SK-N-SH (cell line): ENCODE data around the gene CEP112. TPM values are rescaled to one million over a fixed set of nuclear protein-coding genes. Genes with fewer than 3 reads are reported as not detected.

Experiments used
- CTCF ChIA-PET: fragments of 300-600, 350-600 bp; formaldehyde crosslinking; extraction: SDS; loops from one replicate; lab custom pipeline; 2021; lab: Yijun Ruan, JAX
- POLR2A ChIA-PET: fragments of 350-600 bp; sonication (Branson Sonifier 250); formaldehyde crosslinking; extraction: SDS; loops from one replicate; lab custom pipeline; 2020; ENCODE audit warnings: antibody characterized with exemption, inconsistent platforms; lab: Yijun Ruan, JAX
- DNase-seq: peaks from one replicate; pipeline ENCODE4 v3.0.0; 2012
- H2AFZ ChIP-seq: fragments of 200-600 bp; sonication (generic); 2 replicates; pipeline ENCODE4 v1.8.1; 2016; ENCODE audit warnings: antibody characterized with exemption, mild to moderate bottlenecking, low read depth
- H3F3A ChIP-seq: fragments of 200-600 bp; sonication (generic); replicated peaks from 2 replicates; pipeline ENCODE3; 2016; ENCODE audit warnings: antibody characterized with exemption, mild to moderate bottlenecking; ENCODE audit not compliant: insufficient read depth
- H3K27ac ChIP-seq, 2 experiments: fragments of 200-500 bp in 1 of 2; fragments of 200-600 bp in 1 of 2; sonication (Bioruptor generic) in 1 of 2; sonication (generic), shearing (Covaris generic) in 1 of 2; 2 replicates each; pipeline versions ENCODE4 v1.5.1 to v1.6.1; 2014 to 2016; ENCODE audit warnings: low read depth in 2 of 2, inconsistent platforms in 1 of 2, low read length in 1 of 2, mild to moderate bottlenecking in 1 of 2, mixed read lengths in 1 of 2
- H3K27me3 ChIP-seq: fragments of 200-600 bp; sonication (generic), shearing (Covaris generic); 2 replicates; pipeline ENCODE4 v1.6.1; 2016; ENCODE audit warnings: mixed run types; ENCODE audit not compliant: insufficient read depth
- H3K36me3 ChIP-seq, 2 experiments: fragments of 200-500 bp in 1 of 2; fragments of 200-600 bp in 1 of 2; sonication (Bioruptor generic) in 1 of 2; sonication (generic) in 1 of 2; replicated peaks in 1 of 2; 2 replicates each; pipeline versions ENCODE3 to v1.5.1; 2014 to 2016; ENCODE audit warnings: low read length in 1 of 2, mild to moderate bottlenecking in 1 of 2; ENCODE audit not compliant: insufficient read depth in 2 of 2, control insufficient read depth in 1 of 2
- H3K4me1 ChIP-seq, 2 experiments: fragments of 200-500 bp in 1 of 2; fragments of 200-600 bp in 1 of 2; sonication (Bioruptor generic) in 1 of 2; sonication (generic), shearing (Covaris generic) in 1 of 2; 2 replicates each; pipeline versions ENCODE4 v1.5.1 to v1.6.1; 2014 to 2016; ENCODE audit warnings: low read depth in 1 of 2, low read length in 1 of 2, mixed run types in 1 of 2; ENCODE audit not compliant: insufficient read depth in 2 of 2, control insufficient read depth in 1 of 2
- H3K4me2 ChIP-seq: fragments of 200-600 bp; sonication (generic), shearing (Covaris generic); 2 replicates; pipeline ENCODE4 v1.6.1; 2017; ENCODE audit warnings: mixed run types
- H3K4me3 ChIP-seq, 2 experiments: fragments of 200-500 bp in 1 of 2; fragments of 200-600 bp in 1 of 2; sonication (Bioruptor generic) in 1 of 2; sonication (generic), shearing (Covaris generic) in 1 of 2; 2 replicates each; pipeline versions ENCODE4 v1.5.1 to v1.8.1; 2014 to 2016; ENCODE audit warnings: low read depth in 2 of 2, inconsistent platforms in 1 of 2, low read length in 1 of 2, mild to moderate bottlenecking in 1 of 2, mixed read lengths in 1 of 2, moderate library complexity in 1 of 2
- H3K79me2 ChIP-seq: fragments of 200-600 bp; sonication (generic); 2 replicates; pipeline ENCODE4 v1.8.1; 2017; ENCODE audit warnings: mild to moderate bottlenecking; ENCODE audit not compliant: insufficient read depth
- H3K9ac ChIP-seq: fragments of 200-600 bp; sonication (generic); 2 replicates; pipeline ENCODE4 v1.6.1; 2017; ENCODE audit warnings: mixed run types
- H3K9me2 ChIP-seq: fragments of 200-600 bp; sonication (generic); 2 replicates; pipeline ENCODE4 v1.6.1; 2017; ENCODE audit warnings: mixed run types
- H3K9me3 ChIP-seq: fragments of 200-600 bp; sonication (generic); 2 replicates; pipeline ENCODE4 v1.6.1; 2017; ENCODE audit warnings: mixed run types, mild to moderate bottlenecking, moderate library complexity
- H4K20me1 ChIP-seq: fragments of 200-600 bp; sonication (generic); 2 replicates; pipeline ENCODE4 v1.6.1; 2017; ENCODE audit warnings: mild to moderate bottlenecking, mixed run types; ENCODE audit not compliant: insufficient read depth
- CHD2 ChIP-seq: fragments of 150-350 bp; IDR thresholded peaks from 2 replicates; pipeline ENCODE4 v1.6.1; 2018; ENCODE audit warnings: low read length; ENCODE audit not compliant: partially characterized antibody
- CTCF ChIP-seq: fragments of 200-600 bp; sonication (generic); IDR thresholded peaks from 2 replicates; pipeline ENCODE4 v1.6.1; 2017; ENCODE audit warnings: antibody characterized with exemption, mild to moderate bottlenecking, moderate library complexity
- ELF1 ChIP-seq: IDR thresholded peaks from 2 replicates; pipeline ENCODE4 v1.4.0; 2012
- EP300 ChIP-seq, 2 experiments: IDR thresholded peaks; 2 replicates each; pipeline versions ENCODE4 v1.4.0 to v1.6.1; 2012; ENCODE audit warnings: borderline replicate concordance in 1 of 2, low read depth in 1 of 2, low read length in 1 of 2
- FOSL2 ChIP-seq: IDR thresholded peaks from 2 replicates; pipeline ENCODE4 v1.4.0; 2012; ENCODE audit warnings: low read depth, mild to moderate bottlenecking, moderate library complexity, borderline replicate concordance
- FOXJ3 ChIP-seq: sonication (generic); formaldehyde crosslinking; IDR thresholded peaks from 2 replicates; pipeline ENCODE4 v1.5.1; 2020; ENCODE audit warnings: mild to moderate bottlenecking, missing genetic modification reagents
- GATA2 ChIP-seq: sonication (generic); formaldehyde crosslinking; IDR thresholded peaks from 2 replicates; pipeline ENCODE4 v1.5.0; 2020; ENCODE audit warnings: mild to moderate bottlenecking, missing genetic modification reagents
- JUND ChIP-seq: IDR thresholded peaks from 2 replicates; pipeline ENCODE4 v1.4.0; 2012
- MAX ChIP-seq: IDR thresholded peaks from 2 replicates; pipeline ENCODE4 v1.4.0; 2012; ENCODE audit warnings: low read depth
- MEF2A ChIP-seq: IDR thresholded peaks from 2 replicates; pipeline ENCODE4 v1.4.0; 2012; ENCODE audit warnings: low read depth, borderline replicate concordance
- MXI1 ChIP-seq: IDR thresholded peaks from 2 replicates; pipeline ENCODE4 v1.6.1; 2012; ENCODE audit warnings: mild to moderate bottlenecking, low read depth, low read length, improper control_type of control experiment
- NFIC ChIP-seq: IDR thresholded peaks from 2 replicates; pipeline ENCODE4 v1.4.0; 2012; ENCODE audit warnings: borderline replicate concordance
- PBX3 ChIP-seq: IDR thresholded peaks from 2 replicates; pipeline ENCODE4; 2012
- RCOR1 ChIP-seq: fragments of 150-350 bp; IDR thresholded peaks from 2 replicates; pipeline ENCODE4 v1.6.1; 2017; ENCODE audit warnings: antibody characterized with exemption, low read length
- RFX5 ChIP-seq: IDR thresholded peaks from 2 replicates; pipeline ENCODE4 v1.6.1; 2012; ENCODE audit warnings: mild to moderate bottlenecking, improper control_type of control experiment, low read length
- RXRA ChIP-seq: IDR thresholded peaks from 2 replicates; pipeline ENCODE4 v1.4.0; 2012; ENCODE audit warnings: low read depth, mild to moderate bottlenecking, borderline replicate concordance
- SMC3 ChIP-seq: IDR thresholded peaks from 2 replicates; pipeline ENCODE4 v1.6.1; 2012; ENCODE audit warnings: low read depth, low read length, improper control_type of control experiment
- TAF1 ChIP-seq: IDR thresholded peaks from 2 replicates; pipeline ENCODE4 v1.6.1; 2012; ENCODE audit warnings: low read depth, mild to moderate bottlenecking, low read length, moderate library complexity, borderline replicate concordance
- TCF12 ChIP-seq: IDR thresholded peaks from 2 replicates; pipeline ENCODE4 v1.4.0; 2012
- YY1 ChIP-seq: IDR thresholded peaks from 2 replicates; pipeline ENCODE4 v1.4.0; 2012; ENCODE audit warnings: low read depth, mild to moderate bottlenecking
- WGBS: methylation state at CpG from one replicate; pipeline ENCODE4 v1.1.6; 2017; ENCODE audit warnings: low lambda C conversion rate; 5-methylcytosine and 5-hydroxymethylcytosine counted together
- polyA plus RNA-seq, 3 experiments: library from polyadenylated mRNA; depleted of rRNA; stranded (reverse); fragments of >200 nt; gene quantifications; 2 replicates each; pipeline ENCODE4 v1.2.3, GENCODE V29; 2012

CEP112 gene
- polyA plus RNA-seq, 1 of the 3 experiments (the other 2 are of a cell fraction) = 7.9 TPM

GRCh38 chr17:65743308-65743655 lies 448.7 kb downstream of the CEP112 start:
- Histone ChIP-seq H3K4me2 (peak overlapping the region; percentile 58), H4K20me1 (no peaks in the 10 kb centered on the region), H2AFZ (no peak overlapping the region), H3K9me2 (no peaks in the 10 kb centered on the region), H3K9ac (peak overlapping the region; percentile 69; the same call in 1 of the 2 replicates), H3K4me3 (peak overlapping the region; percentile 22 to 40; a peak in 2 of 4 replicates), H3F3A (peaks cover 32% of the 10 kb centered on the region), H3K27me3 (no peaks in the 10 kb centered on the region), H3K27ac (peak overlapping the region; percentile 92 to 98; a peak in 3 of 4 replicates), H3K9me3 (no peaks in the 10 kb centered on the region), H3K79me2 (no peaks in the 10 kb centered on the region), H3K36me3 (no peaks in the 10 kb centered on the region), H3K4me1 (peaks cover 0 to 17% of the 10 kb centered on the region in 2 experiments; a peak in 3 of 4 replicates)
- no peak for DNase-seq
- no peak for TF ChIP-seq CTCF
- no peak; the same call in 1 of the 2 replicates for TF ChIP-seq NFIC
- TF ChIP-seq JUND = peak; percentile 82
- TF ChIP-seq MAX = no peak
- no peak for TF ChIP-seq RFX5
- 0 out of 2 replicates have a peak, but pooled peaks have one; percentile 19 for TF ChIP-seq RXRA
- TF ChIP-seq SMC3 = no peak
- TF ChIP-seq PBX3 = peak; percentile 76
- no peak for TF ChIP-seq ELF1
- no peak for TF ChIP-seq CHD2
- TF ChIP-seq MXI1 = no peak
- no peak for TF ChIP-seq GATA2 (CRISPR knock-in tag)
- TF ChIP-seq FOSL2 = peak; percentile 72
- no peak for TF ChIP-seq YY1
- no peak for TF ChIP-seq FOXJ3 (CRISPR knock-in tag)
- no peak for TF ChIP-seq MEF2A
- TF ChIP-seq EP300 (IDR thresholded peaks at IDR 0.05; ENCODE audit: borderline replicate concordance in 1 of 2, low read depth in 1 of 2, low read length in 1 of 2) = peak in 1 of 2 experiments; percentile 74; a peak in 2 of 4 replicates
- peak; percentile 87 for TF ChIP-seq TCF12
- no peak for TF ChIP-seq TAF1
- TF ChIP-seq RCOR1 = no peak
- ChIA-PET CTCF (interaction anchor here (1.1 kb wide), 1 partner anchor 12 kb away, joined by 3 read pairs; no protein-coding TSS in a partner anchor), POLR2A (no interaction called here)
- WGBS = 5% methylated on average over 1 of the region's 1 CpG
